ENCODE measurements around the gene GTPBP2.
"Not testable (repeated sequence)": the region's sequence is repeated elsewhere in the genome, so short reads cannot be mapped to it uniquely, and the experiment has no call there.

GTPBP2 gene, protein sequence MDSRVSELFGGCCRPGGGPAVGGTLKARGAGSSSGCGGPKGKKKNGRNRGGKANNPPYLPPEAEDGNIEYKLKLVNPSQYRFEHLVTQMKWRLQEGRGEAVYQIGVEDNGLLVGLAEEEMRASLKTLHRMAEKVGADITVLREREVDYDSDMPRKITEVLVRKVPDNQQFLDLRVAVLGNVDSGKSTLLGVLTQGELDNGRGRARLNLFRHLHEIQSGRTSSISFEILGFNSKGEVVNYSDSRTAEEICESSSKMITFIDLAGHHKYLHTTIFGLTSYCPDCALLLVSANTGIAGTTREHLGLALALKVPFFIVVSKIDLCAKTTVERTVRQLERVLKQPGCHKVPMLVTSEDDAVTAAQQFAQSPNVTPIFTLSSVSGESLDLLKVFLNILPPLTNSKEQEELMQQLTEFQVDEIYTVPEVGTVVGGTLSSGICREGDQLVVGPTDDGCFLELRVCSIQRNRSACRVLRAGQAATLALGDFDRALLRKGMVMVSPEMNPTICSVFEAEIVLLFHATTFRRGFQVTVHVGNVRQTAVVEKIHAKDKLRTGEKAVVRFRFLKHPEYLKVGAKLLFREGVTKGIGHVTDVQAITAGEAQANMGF

DNA sequence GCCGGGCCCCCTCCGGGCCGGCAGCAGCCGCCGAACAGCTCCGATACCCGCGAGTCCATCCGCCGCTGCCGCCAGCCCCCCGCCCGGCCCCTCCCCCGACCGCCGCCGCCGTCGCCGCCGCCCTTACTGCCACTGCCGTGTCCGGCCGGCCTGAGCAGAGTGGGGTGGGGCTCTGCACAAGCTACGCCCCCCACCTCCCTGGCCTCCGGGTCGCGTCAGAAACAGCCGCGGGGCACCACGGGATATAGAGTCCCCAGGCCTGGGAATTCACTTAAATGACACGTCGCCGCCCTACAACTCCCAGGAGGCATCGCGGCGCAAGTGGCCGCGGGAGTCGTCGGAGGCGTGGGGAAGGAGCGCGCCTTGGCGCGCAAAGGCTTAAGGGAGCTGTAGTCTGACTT, at the start of gene GTPBP2:
Gene GTPBP2, minus strand, starts transcription at position 161 of the 401 bp plus-strand sequence. Its CDS starts 102 bp downstream, at position 59.
- DNase-seq, result peak; percentile 100

DNA sequence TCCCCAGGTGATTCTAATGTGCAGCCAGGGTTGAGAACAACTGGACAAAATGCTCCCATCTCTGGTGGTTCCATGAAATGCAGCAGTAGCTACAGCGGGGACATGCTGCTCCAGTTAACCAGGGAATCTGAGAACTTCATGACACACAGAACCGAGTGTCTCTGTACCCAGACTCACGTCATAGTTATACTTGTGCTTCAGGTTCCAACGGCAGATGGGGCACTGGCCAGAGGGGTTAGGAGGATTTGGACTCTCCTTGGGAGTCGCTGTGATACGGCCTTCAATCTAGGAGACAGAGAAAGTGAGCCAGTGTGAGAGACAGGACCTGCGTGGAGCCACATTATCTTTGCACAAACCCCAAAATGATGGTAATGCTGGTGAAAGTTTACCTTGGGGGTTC, 49.3 kb upstream of the GTPBP2 start:
- DNase-seq, result no peak

DNA sequence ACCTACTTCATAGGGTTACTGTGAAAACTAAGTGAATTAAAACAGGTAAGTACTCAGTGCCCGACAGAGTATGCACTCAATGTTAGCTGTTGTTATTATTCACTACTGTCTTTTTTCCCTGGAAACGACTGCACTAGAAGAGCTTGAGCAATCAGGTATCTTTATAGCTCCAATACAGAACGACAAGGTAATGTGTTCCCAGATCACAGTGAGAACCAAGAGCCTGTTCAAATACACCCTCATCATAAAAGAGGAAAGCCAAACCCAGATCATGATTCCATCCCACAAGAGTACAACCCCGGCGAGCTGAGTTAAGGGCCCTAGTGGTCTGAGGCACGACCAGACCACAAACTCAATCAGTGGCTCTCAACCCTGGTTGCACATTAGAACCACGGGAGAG, 48.7 kb upstream of the GTPBP2 start:
- no peak for DNase-seq

- no peak for DNase-seq
Measured at GRCh38 chr6:43676962-43677606, 48.0 kb upstream of the GTPBP2 start.

DNA sequence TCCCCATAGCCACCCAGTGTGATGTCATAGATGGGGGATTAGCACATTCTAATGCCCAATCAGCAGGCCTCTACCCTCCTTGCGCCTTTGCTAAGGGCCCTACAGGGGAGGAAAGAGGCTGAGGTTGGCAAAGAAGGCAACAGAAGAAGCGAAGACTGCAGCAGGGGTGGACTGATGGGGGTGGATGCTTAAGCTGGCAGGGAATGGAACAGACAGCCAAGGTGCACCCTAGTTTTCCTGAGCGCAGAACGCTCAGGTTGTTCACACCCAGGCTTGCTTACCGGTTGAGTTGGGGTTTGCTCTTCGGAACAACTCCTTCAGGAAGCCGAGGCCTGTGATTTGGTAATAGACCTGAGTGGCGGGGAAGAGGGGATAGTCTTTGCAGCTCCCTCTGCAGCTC, 45.9 kb upstream of the GTPBP2 start:
- DNase-seq, result no peak

DNA sequence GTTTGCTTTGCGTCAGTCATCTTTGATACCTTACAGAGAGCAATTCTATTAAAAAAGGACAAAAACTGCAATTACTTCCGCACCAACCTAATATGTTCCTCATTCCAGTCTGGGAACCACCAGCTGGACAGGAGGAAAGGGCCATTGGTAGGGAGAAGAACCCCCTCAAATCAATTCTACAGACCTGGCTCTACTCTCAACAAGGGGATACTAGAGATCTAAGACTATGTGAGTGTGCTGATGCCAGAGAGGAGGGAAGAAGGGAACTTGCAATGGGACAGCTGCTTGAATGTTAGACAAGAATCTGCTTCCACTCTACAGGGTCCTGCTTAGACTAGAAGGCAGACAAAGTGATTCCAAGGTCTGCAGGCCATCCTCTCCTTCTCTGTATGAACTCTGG, 45.2 kb upstream of the GTPBP2 start:
- DNase-seq, result no peak

GRCh38 chr6:43673444-43674084, 44.5 kb upstream of the GTPBP2 start:
- DNase-seq, result no peak

DNA sequence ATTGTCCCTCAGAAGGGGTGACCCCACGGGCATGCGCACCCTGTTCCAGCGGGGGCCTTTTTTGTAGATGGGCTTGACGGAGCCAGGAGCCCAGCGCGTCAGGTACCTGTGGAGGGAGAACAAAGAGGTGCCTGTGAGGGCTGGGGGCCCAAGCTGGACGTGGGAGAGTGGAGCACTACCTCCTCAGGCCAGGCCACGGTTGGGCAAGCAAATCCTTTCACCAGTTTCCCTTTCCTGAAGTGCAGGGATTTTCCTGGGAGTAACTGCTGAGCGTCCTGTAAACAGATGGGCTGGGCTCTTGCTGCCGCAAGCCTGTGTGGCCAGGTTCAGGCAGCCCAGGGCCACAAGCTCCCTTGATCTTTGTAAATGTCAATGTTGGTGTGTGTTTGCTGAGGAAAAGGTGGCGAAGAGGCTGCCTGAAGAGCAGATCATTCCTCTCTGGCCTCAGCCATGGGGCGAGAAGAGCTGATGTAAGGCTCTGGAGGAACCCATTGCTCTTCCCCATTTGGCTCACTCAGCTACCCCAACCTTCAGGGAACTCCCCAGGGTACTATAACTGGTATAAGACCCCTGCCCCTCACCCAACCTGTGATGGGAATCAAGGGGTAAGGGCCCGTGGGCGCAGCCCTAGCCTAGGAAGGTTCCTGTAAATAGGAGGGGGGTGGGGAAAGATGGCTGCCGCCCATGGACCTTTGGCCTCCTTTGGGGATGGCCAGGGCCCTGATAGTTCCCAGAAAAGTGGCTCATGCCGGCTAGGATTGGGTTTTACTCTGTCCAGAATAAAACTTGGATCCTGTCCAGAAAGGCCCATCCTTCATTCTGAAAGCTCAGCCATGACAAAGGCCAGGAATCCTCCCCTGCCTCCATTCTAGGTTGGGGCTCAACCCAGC, 43.0 kb upstream of the GTPBP2 start:
- DNase-seq, result no peak

GRCh38 chr6:43671011-43671800, 42.1 kb upstream of the GTPBP2 start:
- DNase-seq, result no peak

DNA sequence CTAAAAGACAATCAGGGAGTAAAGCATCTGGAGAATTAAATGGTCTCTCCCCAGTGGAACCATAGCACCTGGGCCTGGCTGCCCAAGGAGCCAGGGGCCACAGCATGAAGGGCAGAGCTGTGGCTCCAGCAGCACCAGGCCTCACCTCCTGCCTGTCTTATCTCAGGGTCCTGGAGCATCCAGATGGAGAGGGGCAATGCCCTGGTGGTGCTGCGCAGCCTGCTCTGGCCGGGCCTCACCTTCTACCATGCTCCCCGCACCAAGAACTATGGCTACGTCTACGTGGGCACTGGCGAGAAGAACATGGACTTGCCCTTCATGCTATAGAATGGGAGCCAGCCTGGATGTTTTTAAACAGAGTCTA, 41.5 kb upstream of the GTPBP2 start:
- no peak for DNase-seq

GRCh38 chr6:43669922-43670622, 41.0 kb upstream of the GTPBP2 start:
- peak; percentile 26 for DNase-seq

GRCh38 chr6:43669050-43669921, 40.2 kb upstream of the GTPBP2 start:
- peak; percentile 20 for DNase-seq

GRCh38 chr6:43668151-43669028, 39.3 kb upstream of the GTPBP2 start:
- DNase-seq, result peak; percentile 67

- peak; percentile 80 for DNase-seq
Measured at GRCh38 chr6:43667245-43668150, 38.4 kb upstream of the GTPBP2 start.

GRCh38 chr6:43666196-43666920, 37.3 kb upstream of the GTPBP2 start:
- DNase-seq, result no peak

GRCh38 chr6:43665376-43665775, 36.3 kb upstream of the GTPBP2 start:
- no peak for DNase-seq

DNA sequence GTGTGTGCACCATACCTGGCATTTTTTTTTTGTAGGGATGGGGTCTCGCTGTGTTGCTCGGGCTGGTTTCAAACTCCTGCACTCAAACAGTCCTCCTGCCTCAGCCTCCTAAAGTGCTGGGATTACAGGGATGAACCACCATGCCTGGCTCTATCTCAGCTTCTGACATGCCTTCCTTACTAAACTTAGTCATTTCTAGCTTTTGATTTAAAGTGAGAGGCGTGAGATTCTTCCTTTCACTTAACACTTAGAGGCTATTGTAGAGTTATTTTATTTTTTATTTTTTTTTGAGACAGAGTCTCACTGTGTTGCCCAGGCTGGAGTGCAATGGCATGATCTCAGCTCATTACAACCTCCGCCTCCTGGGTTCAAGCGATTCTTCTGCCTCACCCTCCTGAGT, 33.9 kb upstream of the GTPBP2 start:
- DNase-seq, result not testable (repeated sequence)
